Upper lobe of left lung (tissue), 6 donors: Measurements from ENCODE around the gene CSNK2B. TPM values are rescaled to one million over a fixed set of nuclear protein-coding genes. Genes with fewer than 3 reads are reported as not detected.
"Not testable (repeated sequence)": the region's sequence is repeated elsewhere in the genome, so short reads cannot be mapped to it uniquely, and the experiment has no call there.

Experiments
- ATAC-seq, 2 donors: fragments of 200-7000 bp; cut with Tn5 transposase; one replicate each; pipeline ENCODE4 v1.9.1; 2022; ENCODE audit warnings: mild to moderate bottlenecking in 2 of 2, moderate library complexity in 2 of 2; ENCODE audit not compliant: low FRiP score in 2 of 2
- DNase-seq, 2 donors: peaks; one replicate each; pipeline ENCODE4 v3.0.0-alpha.2; 2019 to 2020
- H3K27ac ChIP-seq, 4 donors: fragments of 200-600 bp; sonication (generic); one replicate each; pipeline ENCODE4 v1.5.1; 2016 to 2019
- H3K27me3 ChIP-seq, 4 donors: fragments of 200-600 bp; sonication (generic); one replicate each; pipeline ENCODE4 v1.5.1; 2017 to 2019
- H3K36me3 ChIP-seq, 4 donors: fragments of 200-600 bp; sonication (generic); one replicate each; pipeline ENCODE4 v1.5.1; 2016 to 2019
- H3K4me1 ChIP-seq, 4 donors: fragments of 200-600 bp; sonication (generic); one replicate each; pipeline ENCODE4 v1.5.1; 2018 to 2019
- H3K4me3 ChIP-seq, 4 donors: fragments of 200-600 bp; sonication (generic); one replicate each; pipeline ENCODE4 v1.5.1; 2017 to 2019; ENCODE audit warnings: mild to moderate bottlenecking in 2 of 4, moderate library complexity in 1 of 4
- H3K9me3 ChIP-seq, 4 donors: fragments of 200-600 bp; sonication (generic); one replicate each; pipeline ENCODE4 v1.5.1; 2018 to 2019
- EP300 ChIP-seq, 4 donors: sonication (generic); formaldehyde crosslinking; IDR thresholded peaks; one replicate each; pipeline ENCODE4 v1.5.1; 2017; ENCODE audit warnings: antibody characterized with exemption in 4 of 4, control low read depth in 2 of 4
- POLR2A ChIP-seq, 4 donors: fragments of 450-650 bp; IDR thresholded peaks; one replicate each; pipeline ENCODE4 v1.5.1; 2016 to 2017; ENCODE audit warnings: antibody characterized with exemption in 4 of 4, mild to moderate bottlenecking in 2 of 4
- POLR2AphosphoS5 ChIP-seq, 2 donors: sonication (generic); formaldehyde crosslinking; IDR thresholded peaks; one replicate each; pipeline ENCODE4 v1.5.1; 2017; ENCODE audit warnings: antibody characterized with exemption in 2 of 2
- WGBS, 2 donors: methylation state at CpG; one replicate each; pipeline ENCODE4 v1.1.5; 2017 to 2018; 5-methylcytosine and 5-hydroxymethylcytosine counted together
- total RNA-seq, 6 donors: library from RNA; depleted of rRNA in 4 of 6; stranded (reverse); fragments of >200 nt in 4 of 6; gene quantifications; one replicate each; pipeline versions ENCODE4 v1.1.0 to v1.2.1, GENCODE V29; 2016 to 2021
- TF ChIP-seq, protein P1 (sequence below), 6 experiments: fragments of 450-650 bp in 4 of 6; fragments of 200-600 bp in 2 of 6; sonication (generic) in 2 of 6; IDR thresholded peaks; one replicate each; pipeline ENCODE4 v1.5.1; 2016 to 2019; ENCODE audit warnings: antibody characterized with exemption in 6 of 6
- donor health status: DM: no; HTN: no; CAD: no; lungs with moderate emphysema.
- donor health status: DM: no; HTN: yes; CAD: no; lungs with severe emphysema.

Gene CSNK2B
- total RNA-seq, 6 donors from 2014 or later = 105 to 172 (median 130) TPM

DNA sequence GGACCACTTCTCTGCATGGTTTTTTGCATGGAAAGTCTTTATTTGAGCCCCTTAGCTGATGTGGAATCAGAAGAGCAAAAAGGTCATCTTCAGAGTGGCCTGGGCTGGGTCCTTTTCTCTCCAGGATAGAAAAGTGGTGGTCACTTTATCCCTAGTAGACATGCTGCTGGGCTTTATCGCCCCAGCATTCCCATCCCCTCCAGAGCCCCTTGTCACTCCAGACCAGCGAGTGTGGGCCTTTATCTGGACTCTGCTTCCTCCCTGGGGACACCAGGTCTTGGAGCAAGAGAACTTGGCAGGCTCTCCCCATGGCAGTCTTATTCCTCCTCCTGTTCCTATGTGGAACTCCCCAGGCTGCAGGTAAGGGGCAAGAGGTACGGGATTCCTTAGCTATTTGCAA, 40.7 kb downstream of the CSNK2B start, which contains the start of gene LY6G6F:
TSS of gene LY6G6F (plus strand) at position 268 of the 400 bp plus-strand sequence. CDS start at position 309, 41 bp downstream.
- no peak for ATAC-seq

DNA sequence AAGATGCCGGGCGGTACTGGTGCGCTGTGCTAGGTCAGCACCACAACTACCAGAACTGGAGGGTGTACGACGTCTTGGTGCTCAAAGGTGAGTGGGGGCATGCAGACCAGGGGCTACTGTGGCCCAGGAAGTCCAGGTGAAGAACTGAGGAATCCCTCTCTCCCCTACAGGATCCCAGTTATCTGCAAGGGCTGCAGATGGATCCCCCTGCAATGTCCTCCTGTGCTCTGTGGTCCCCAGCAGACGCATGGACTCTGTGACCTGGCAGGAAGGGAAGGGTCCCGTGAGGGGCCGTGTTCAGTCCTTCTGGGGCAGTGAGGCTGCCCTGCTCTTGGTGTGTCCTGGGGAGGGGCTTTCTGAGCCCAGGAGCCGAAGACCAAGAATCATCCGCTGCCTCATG, 41.8 kb downstream of the CSNK2B start:
- Histone ChIP-seq H3K27ac (no peak overlapping the region), H3K4me3 (no peak overlapping the region), H3K4me1 (peaks cover 8 to 20% (median 15%) of the 10 kb centered on the region in 4 donors), H3K27me3 (no peaks in the 10 kb centered on the region), H3K36me3 (no peaks in the 10 kb centered on the region), H3K9me3 (no peaks in the 10 kb centered on the region)
- DNase-seq (no peak), ATAC-seq (no peak)
- TF ChIP-seq, protein P1, sequence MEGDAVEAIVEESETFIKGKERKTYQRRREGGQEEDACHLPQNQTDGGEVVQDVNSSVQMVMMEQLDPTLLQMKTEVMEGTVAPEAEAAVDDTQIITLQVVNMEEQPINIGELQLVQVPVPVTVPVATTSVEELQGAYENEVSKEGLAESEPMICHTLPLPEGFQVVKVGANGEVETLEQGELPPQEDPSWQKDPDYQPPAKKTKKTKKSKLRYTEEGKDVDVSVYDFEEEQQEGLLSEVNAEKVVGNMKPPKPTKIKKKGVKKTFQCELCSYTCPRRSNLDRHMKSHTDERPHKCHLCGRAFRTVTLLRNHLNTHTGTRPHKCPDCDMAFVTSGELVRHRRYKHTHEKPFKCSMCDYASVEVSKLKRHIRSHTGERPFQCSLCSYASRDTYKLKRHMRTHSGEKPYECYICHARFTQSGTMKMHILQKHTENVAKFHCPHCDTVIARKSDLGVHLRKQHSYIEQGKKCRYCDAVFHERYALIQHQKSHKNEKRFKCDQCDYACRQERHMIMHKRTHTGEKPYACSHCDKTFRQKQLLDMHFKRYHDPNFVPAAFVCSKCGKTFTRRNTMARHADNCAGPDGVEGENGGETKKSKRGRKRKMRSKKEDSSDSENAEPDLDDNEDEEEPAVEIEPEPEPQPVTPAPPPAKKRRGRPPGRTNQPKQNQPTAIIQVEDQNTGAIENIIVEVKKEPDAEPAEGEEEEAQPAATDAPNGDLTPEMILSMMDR (IDR thresholded peaks at IDR 0.05) = no peak
- TF ChIP-seq POLR2A (IDR thresholded peaks at IDR 0.05) (no peak), POLR2AphosphoS5 (IDR thresholded peaks at IDR 0.05) (no peak), EP300 (IDR thresholded peaks at IDR 0.05) (no peak)
- 79 to 92% methylated on average over 6 to 10 of the region's 10 CpGs for WGBS, 2 donors

More for the DNA sequence above, 40.7 kb downstream of the CSNK2B start, which contains the start of gene LY6G6F:
- TF ChIP-seq EP300 (IDR thresholded peaks at IDR 0.05) = no peak
- TF ChIP-seq POLR2A (IDR thresholded peaks at IDR 0.05) = no peak
- TF ChIP-seq, protein P1 (IDR thresholded peaks at IDR 0.05) = no peak
- no peak for TF ChIP-seq POLR2AphosphoS5 (IDR thresholded peaks at IDR 0.05)
- no peak for DNase-seq
- no peaks in the 10 kb centered on the region for H3K27me3 ChIP-seq
- WGBS, 2 donors = 50 to 73% methylated on average over 2 to 3 of the region's 3 CpGs
- H3K9me3 ChIP-seq = no peaks in the 10 kb centered on the region
- H3K27ac ChIP-seq = no peak within 1 kb of the TSS
- H3K36me3 ChIP-seq = no peaks in the 10 kb centered on the region
- no peak within 1 kb of the TSS for H3K4me3 ChIP-seq
- peaks cover 16 to 25% (median 21%) of the 10 kb centered on the region in 4 donors for H3K4me1 ChIP-seq

DNA sequence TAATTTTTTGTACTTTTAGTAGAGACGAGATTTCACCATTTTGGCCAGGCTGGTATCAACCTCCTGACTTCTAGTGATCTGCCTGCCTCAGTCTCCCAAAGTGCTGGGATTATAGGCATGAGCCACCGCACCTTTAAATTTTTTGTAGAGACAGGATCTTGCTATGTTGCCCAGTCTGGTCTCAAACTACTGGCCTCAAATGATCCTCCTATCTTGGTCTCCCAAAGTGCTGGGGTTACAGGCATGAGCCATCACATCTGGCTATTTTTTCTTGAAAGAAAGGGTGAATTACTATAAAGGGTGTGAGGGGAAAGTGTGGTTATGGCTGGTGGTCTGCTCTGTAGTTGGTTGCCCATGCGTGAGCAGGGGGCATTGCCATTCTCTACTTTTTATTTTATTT, 42.3 kb downstream of the CSNK2B start:
- no peak overlapping the region for H3K27ac ChIP-seq
- H3K4me3 ChIP-seq = no peak overlapping the region
- H3K9me3 ChIP-seq = no peaks in the 10 kb centered on the region
- no peak for TF ChIP-seq EP300 (IDR thresholded peaks at IDR 0.05)
- no peak for TF ChIP-seq POLR2A (IDR thresholded peaks at IDR 0.05)
- TF ChIP-seq, protein P1 (IDR thresholded peaks at IDR 0.05) = no peak
- no peak for TF ChIP-seq POLR2AphosphoS5 (IDR thresholded peaks at IDR 0.05)
- DNase-seq (no peak), ATAC-seq (no peak)
- 98 to 100% methylated on average over 3 of the region's 3 CpGs for WGBS, 2 donors
- H3K27me3 ChIP-seq = no peaks in the 10 kb centered on the region
- H3K4me1 ChIP-seq = peaks cover 8 to 20% (median 15%) of the 10 kb centered on the region in 4 donors
- no peaks in the 10 kb centered on the region for H3K36me3 ChIP-seq

DNA sequence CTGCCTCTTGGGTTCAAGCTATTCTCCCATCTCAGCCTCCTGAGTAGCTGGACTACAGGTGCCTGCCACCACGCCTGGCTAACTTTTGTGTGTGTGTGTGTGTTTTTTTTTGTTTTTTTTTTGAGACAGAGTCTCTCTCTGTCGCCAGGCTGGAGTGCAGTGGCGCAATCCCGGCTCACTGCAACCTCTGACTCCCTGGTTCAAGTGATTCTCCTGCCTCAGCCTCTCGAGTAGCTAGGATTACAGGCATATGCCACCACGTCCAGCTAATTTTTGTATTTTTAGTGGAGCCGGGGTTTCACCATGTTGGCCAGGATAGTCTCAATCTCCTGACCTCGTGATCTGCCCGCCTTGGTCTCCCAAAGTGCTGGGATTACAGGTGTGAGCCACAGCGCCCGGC, 43.3 kb downstream of the CSNK2B start:
- peak in 1 of 2 donors; percentile 66 for DNase-seq
- not testable (repeated sequence) for H3K36me3 ChIP-seq, ATAC-seq, H3K9me3 ChIP-seq, H3K27ac ChIP-seq, H3K4me3 ChIP-seq, H3K27me3 ChIP-seq
- 66 to 78% methylated on average over 11 of the region's 11 CpGs for WGBS, 2 donors
- H3K4me1 ChIP-seq = peaks cover 4 to 13% (median 10%) of the 10 kb centered on the region in 4 donors

DNA sequence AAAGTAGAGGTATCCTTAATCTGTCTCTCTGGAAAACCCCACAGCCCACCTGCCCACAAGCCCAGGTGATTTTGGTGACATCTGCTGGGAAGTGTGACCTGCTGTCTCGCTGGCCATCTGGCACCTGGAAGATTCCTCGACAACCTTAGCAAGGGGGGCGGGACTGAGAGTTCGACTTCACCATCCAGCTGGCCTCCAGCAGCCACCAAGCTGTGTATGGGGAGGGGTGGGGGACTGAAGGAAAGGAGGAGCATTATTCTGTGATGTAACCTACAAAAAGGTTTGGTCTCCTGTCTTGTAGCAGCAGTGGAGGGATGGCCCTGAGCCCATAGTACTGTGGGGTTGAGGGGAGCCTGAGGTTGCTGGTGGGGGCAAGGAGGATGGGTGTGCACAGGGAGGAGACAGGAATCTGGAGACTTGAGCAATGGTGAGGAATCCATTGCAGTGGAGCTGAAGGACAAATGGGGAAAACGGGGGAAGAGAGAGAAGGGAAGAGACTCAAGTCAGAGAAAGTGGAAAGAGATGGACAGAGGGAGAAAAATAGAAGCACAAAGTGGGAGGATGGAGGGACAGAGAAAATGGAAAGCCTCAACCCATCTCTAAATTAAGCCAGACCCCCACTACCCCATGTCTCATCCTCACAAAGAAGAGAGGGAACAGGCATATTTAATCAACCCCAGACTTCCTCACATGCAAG, 44.8 kb downstream of the CSNK2B start:
- no peak for DNase-seq
- 61 to 75% methylated on average over 5 of the region's 5 CpGs for WGBS, 2 donors
- no peaks in the 10 kb centered on the region for H3K36me3 ChIP-seq

More for the DNA sequence above, 44.8 kb downstream of the CSNK2B start:
- Histone ChIP-seq H3K4me3 (no peak overlapping the region), H3K4me1 (peaks cover 4 to 12% (median 10%) of the 10 kb centered on the region in 4 donors), H3K27ac (peak overlapping the region in 2 of 4 donors; percentile 15 to 41), H3K27me3 (no peaks in the 10 kb centered on the region), H3K9me3 (no peaks in the 10 kb centered on the region)
- no peak for ATAC-seq
- TF ChIP-seq POLR2A (IDR thresholded peaks at IDR 0.05) (no peak), EP300 (IDR thresholded peaks at IDR 0.05) (no peak), POLR2AphosphoS5 (IDR thresholded peaks at IDR 0.05) (no peak)
- TF ChIP-seq, protein P1 (IDR thresholded peaks at IDR 0.05) = no peak
